Fibroblast of lung (primary cell): ENCODE data around the gene TCERG1L. TPM values are rescaled to one million over a fixed set of nuclear protein-coding genes. Genes with fewer than 3 reads are reported as not detected.

Experiments
- DNase-seq, 2 donors: peaks; one replicate each; pipeline versions ENCODE4 v3.0.0 to v3.0.0-alpha.2; 2010; ENCODE audit warnings: low read depth in 2 of 2
- H2AFZ ChIP-seq: 2 replicates; pipeline ENCODE4 v1.5.1; 2012; ENCODE audit warnings: low read length, control low read depth, inconsistent platforms
- H3K27ac ChIP-seq: 2 replicates; pipeline ENCODE4 v1.5.1; 2011; ENCODE audit warnings: low read length, control low read depth; ENCODE audit not compliant: insufficient read depth
- H3K27me3 ChIP-seq: 2 replicates; pipeline ENCODE4 v1.5.1; 2011; ENCODE audit warnings: mild to moderate bottlenecking, low read length; ENCODE audit not compliant: control insufficient read depth, insufficient read depth
- H3K36me3 ChIP-seq: 2 replicates; pipeline ENCODE4 v1.5.1; 2011; ENCODE audit warnings: low read length; ENCODE audit not compliant: control insufficient read depth, insufficient read depth
- H3K4me1 ChIP-seq: 2 replicates; pipeline ENCODE4 v1.5.1; 2011; ENCODE audit warnings: low read length; ENCODE audit not compliant: control insufficient read depth, insufficient read depth; ENCODE audit errors: extremely low read depth
- H3K4me2 ChIP-seq: 2 replicates; pipeline ENCODE4 v1.5.1; 2011; ENCODE audit warnings: low read length, control low read depth; ENCODE audit not compliant: insufficient read depth; ENCODE audit errors: extremely low read depth
- H3K4me3 ChIP-seq, 4 experiments: fragments of 200-600 bp in 1 of 4; sonication (generic) in 1 of 4; replicated peaks in 1 of 4; 2 replicates each; pipeline ENCODE4 v1.5.1; 2011 to 2016; ENCODE audit warnings: low read length in 4 of 4, low read depth in 3 of 4, mild to moderate bottlenecking in 3 of 4, control low read depth in 2 of 4, inconsistent platforms in 1 of 4, mixed read lengths in 1 of 4; ENCODE audit not compliant: insufficient read depth in 1 of 4; ENCODE audit errors: control extremely low read depth in 1 of 4
- H3K79me2 ChIP-seq: 2 replicates; pipeline ENCODE4 v1.5.1; 2012; ENCODE audit warnings: mild to moderate bottlenecking, low read length, inconsistent platforms; ENCODE audit not compliant: control insufficient read depth, insufficient read depth
- H3K9ac ChIP-seq: 2 replicates; pipeline ENCODE4 v1.5.1; 2011; ENCODE audit warnings: mild to moderate bottlenecking, low read length, control low read depth; ENCODE audit not compliant: insufficient read depth
- H3K9me3 ChIP-seq: 2 replicates; pipeline ENCODE4 v1.5.1; 2012; ENCODE audit warnings: low read depth, low read length; ENCODE audit not compliant: control insufficient read depth, insufficient read depth
- H4K20me1 ChIP-seq: 2 replicates; pipeline ENCODE4 v1.5.1; 2011; ENCODE audit warnings: low read length; ENCODE audit not compliant: control insufficient read depth, insufficient read depth; ENCODE audit errors: extremely low read depth
- EZH2 ChIP-seq: IDR thresholded peaks from 2 replicates; pipeline ENCODE4 v1.5.1; 2012; ENCODE audit warnings: low read length, control low read depth, mild to moderate bottlenecking; ENCODE audit errors: missing control alignments
- polyA plus RNA-seq, 2 donors: library from polyadenylated mRNA; depleted of rRNA in 1 of 2; stranded (reverse) in 1 of 2; unstranded in 1 of 2; fragments of >200 nt; gene quantifications; 2 replicates each; pipeline ENCODE4 v1.2.1, GENCODE V29; 2011 to 2012; ENCODE audit warnings: missing spikeins in 1 of 2
- total RNA-seq: library from RNA; depleted of rRNA; stranded (reverse); fragments of >200 nt; gene quantifications from 2 replicates; pipeline ENCODE4 v1.2.1, GENCODE V29; 2014
- TF ChIP-seq, protein P1 (sequence below), 2 donors: IDR thresholded peaks in 1 of 2; conservative IDR thresholded peaks in 1 of 2; 1 replicate in 1 of 2; 2 replicates in 1 of 2; pipeline ENCODE4 v1.5.1; 2011 to 2012; ENCODE audit warnings: low read length in 2 of 2, control low read depth in 1 of 2, inconsistent platforms in 1 of 2, low read depth in 1 of 2, mild to moderate bottlenecking in 1 of 2

TCERG1L gene
- total and polyA plus RNA-seq, 2 donors (not counting 1 experiment from before 2014, with no cell fraction given): 0.02 TPM; not detected in 1

DNA sequence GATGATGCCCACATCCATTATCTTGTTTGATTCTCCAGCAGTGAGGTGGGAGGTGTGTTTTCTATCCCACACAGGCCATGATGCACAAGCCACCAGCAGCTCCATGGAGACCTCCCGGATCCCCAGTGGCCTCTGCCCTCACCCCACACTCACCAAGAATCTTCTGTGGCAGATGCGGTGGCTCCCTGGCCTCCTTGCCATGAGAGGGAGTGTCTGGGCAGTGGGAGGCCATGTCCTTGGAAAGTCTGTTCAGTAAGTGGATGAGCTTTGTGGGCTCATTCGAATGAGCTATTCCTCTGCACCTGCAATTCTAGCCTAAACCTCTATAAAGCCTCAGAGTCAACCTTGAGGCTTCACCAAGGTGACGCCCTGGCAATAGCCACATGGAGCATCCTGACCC is 243.8 kb downstream of the TCERG1L start:
- H3K4me1 ChIP-seq: no peaks in the 10 kb centered on the region
- no peak overlapping the region for H3K9ac ChIP-seq
- H3K4me3 ChIP-seq: no peak overlapping the region
- H3K27ac ChIP-seq: no peak overlapping the region
- no peak overlapping the region for H3K4me2 ChIP-seq
- TF ChIP-seq, protein P1, sequence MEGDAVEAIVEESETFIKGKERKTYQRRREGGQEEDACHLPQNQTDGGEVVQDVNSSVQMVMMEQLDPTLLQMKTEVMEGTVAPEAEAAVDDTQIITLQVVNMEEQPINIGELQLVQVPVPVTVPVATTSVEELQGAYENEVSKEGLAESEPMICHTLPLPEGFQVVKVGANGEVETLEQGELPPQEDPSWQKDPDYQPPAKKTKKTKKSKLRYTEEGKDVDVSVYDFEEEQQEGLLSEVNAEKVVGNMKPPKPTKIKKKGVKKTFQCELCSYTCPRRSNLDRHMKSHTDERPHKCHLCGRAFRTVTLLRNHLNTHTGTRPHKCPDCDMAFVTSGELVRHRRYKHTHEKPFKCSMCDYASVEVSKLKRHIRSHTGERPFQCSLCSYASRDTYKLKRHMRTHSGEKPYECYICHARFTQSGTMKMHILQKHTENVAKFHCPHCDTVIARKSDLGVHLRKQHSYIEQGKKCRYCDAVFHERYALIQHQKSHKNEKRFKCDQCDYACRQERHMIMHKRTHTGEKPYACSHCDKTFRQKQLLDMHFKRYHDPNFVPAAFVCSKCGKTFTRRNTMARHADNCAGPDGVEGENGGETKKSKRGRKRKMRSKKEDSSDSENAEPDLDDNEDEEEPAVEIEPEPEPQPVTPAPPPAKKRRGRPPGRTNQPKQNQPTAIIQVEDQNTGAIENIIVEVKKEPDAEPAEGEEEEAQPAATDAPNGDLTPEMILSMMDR (conservative IDR thresholded peaks at IDR 0.05 in 1 of 2, IDR thresholded peaks at IDR 0.05 in 1 of 2; ENCODE audit: low read depth in 1 of 2, low read length in 2 of 2): no peak
- no peak for TF ChIP-seq EZH2
- no peaks in the 10 kb centered on the region for H3K79me2 ChIP-seq
- no peaks in the 10 kb centered on the region for H4K20me1 ChIP-seq
- peaks cover 4% of the 10 kb centered on the region for H3K9me3 ChIP-seq
- no peak overlapping the region for H2AFZ ChIP-seq
- H3K27me3 ChIP-seq: no peaks in the 10 kb centered on the region
- H3K36me3 ChIP-seq: no peaks in the 10 kb centered on the region
- DNase-seq: no peak

- Histone ChIP-seq H3K36me3 (no peaks in the 10 kb centered on the region), H2AFZ (no peak overlapping the region), H4K20me1 (no peaks in the 10 kb centered on the region), H3K79me2 (no peaks in the 10 kb centered on the region), H3K9ac (no peak overlapping the region), H3K4me2 (no peak overlapping the region), H3K4me1 (no peaks in the 10 kb centered on the region), H3K27ac (no peak overlapping the region), H3K27me3 (no peaks in the 10 kb centered on the region), H3K4me3 (no peak overlapping the region), H3K9me3 (no peaks in the 10 kb centered on the region)
- no peak for TF ChIP-seq EZH2
- TF ChIP-seq, protein P1 (conservative IDR thresholded peaks at IDR 0.05 in 1 of 2, IDR thresholded peaks at IDR 0.05 in 1 of 2; ENCODE audit: low read depth in 1 of 2, low read length in 2 of 2): no peak
- DNase-seq: no peak
These were observed 245.7 kb downstream of the TCERG1L start for GRCh38 chr10:131065673-131066305.

GRCh38 chr10:131063311-131063710 is 248.2 kb downstream of the TCERG1L start:
- Histone ChIP-seq H3K27ac (no peak overlapping the region), H3K9me3 (no peaks in the 10 kb centered on the region), H3K27me3 (no peaks in the 10 kb centered on the region), H3K36me3 (no peaks in the 10 kb centered on the region), H3K4me1 (no peaks in the 10 kb centered on the region), H3K4me2 (no peak overlapping the region), H2AFZ (no peak overlapping the region), H3K79me2 (no peaks in the 10 kb centered on the region), H3K9ac (no peak overlapping the region), H4K20me1 (no peaks in the 10 kb centered on the region), H3K4me3 (no peak overlapping the region)
- no peak for TF ChIP-seq EZH2
- TF ChIP-seq, protein P1 (conservative IDR thresholded peaks at IDR 0.05 in 1 of 2, IDR thresholded peaks at IDR 0.05 in 1 of 2; ENCODE audit: low read depth in 1 of 2, low read length in 2 of 2): no peak
- no peak for DNase-seq
